GM21367 (cell line): ENCODE results near the gene PHOX2A.

Source experiments
- ATAC-seq: cut with Tn5 transposase; IDR thresholded peaks from one replicate; pipeline ENCODE4 v1.9.1; 2021; ENCODE audit not compliant: unreplicated experiment

PHOX2A gene

DNA sequence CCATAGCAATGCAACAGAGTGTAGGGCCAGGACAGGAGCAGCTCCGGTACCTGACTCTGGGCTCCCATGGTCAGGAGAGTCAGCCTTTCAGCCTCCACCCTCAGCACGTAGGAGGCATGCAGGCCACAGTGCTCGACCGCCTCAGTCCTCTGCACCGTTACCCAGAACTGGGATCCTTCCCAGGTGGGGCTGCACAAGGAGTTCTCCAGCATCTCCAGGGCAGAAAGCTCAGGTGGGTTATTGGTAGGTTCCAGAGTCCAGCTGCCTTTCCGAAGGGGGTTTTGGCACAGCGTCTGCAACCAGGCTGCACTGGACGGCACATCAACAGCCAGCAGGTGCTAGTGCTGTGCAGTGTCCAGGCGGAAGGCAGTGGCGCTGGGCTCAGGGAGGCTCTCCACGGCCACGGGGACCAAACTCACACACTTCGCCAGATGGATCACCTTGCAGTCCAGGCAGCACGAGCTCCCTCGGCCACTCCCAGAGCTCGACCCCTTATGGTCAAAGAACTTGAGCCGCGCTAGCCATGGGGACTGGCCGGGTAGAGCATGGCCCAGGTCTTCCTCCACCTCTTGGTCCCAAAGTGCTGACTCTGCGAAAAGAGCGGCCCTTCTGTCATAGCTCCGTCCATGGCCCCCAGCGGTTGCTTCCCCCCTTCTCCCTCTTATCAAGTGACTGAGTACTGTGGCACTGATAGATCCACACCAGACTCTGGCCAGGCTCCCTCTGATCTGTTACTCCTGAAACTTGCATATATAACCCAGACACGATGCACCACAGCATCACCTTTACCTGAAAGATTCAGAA, 6.9 kb upstream of the PHOX2A start:
- no peak for ATAC-seq

DNA sequence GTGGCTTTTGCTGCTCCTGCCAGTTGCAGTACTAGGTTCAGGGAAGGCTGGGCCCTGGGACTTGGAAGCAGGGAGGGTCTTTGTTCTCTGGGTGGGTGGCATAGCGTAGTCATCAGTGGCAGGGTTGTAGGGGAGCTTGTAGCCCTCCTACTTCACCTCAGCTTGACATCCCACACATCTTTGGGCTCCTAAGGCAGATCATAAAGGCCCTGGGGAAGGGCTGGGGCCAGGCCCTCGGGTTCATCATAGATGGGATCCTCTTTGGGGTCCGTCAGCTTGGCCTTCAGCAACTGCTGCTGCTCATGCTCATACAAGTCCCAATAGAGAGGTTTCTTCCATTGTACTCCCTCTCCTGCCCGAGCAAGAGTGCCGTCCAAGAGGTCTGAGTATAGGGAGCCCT, 6.0 kb upstream of the PHOX2A start:
- ATAC-seq, result no peak

DNA sequence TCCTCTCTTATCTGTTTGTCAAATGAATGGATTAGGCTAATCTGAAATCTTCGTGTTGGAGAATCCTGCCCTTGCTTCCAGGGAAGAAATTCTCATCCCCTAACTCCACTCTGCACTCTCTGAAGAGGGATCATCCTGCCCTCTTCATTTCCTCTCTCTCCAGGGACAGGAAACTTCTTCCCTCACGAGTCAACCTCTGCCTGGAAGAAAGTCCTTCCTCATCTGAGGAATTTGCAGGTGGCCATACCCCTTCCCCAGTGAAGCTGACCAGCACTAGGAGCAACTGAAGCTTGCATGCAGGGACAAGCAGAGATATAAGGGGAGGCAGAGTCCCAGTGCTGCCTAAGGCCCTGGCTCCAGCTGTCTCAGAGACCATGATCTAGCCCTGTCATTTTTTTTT, 3.6 kb upstream of the PHOX2A start:
- no peak for ATAC-seq

DNA sequence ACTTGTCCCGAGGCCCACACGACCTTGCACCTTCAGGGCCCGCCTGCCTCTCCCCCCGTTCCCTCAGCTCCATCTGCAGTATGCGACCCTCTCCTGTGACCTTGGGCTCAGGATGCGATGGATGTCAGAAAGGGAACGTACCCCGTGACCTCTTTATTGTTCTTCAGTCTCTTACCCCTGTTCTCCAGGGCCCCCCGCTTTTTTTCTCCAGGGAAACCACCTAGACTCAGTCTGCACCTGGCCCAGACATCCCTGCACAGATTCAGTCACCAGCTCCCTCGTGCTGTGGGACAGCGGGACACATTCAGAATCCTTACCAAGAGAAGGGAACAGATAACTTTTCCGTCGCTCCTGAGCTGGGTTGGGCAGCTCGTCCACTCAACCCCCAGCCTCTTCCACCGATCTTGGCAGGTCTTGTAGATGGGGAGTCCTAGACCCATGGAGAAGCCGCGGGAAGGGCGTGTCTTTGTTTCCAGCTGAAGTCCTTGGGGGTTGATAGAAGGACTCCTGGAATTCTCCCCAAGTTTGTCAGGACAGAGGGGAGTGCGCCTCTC, 1.4 kb upstream of the PHOX2A start:
- no peak for ATAC-seq

DNA sequence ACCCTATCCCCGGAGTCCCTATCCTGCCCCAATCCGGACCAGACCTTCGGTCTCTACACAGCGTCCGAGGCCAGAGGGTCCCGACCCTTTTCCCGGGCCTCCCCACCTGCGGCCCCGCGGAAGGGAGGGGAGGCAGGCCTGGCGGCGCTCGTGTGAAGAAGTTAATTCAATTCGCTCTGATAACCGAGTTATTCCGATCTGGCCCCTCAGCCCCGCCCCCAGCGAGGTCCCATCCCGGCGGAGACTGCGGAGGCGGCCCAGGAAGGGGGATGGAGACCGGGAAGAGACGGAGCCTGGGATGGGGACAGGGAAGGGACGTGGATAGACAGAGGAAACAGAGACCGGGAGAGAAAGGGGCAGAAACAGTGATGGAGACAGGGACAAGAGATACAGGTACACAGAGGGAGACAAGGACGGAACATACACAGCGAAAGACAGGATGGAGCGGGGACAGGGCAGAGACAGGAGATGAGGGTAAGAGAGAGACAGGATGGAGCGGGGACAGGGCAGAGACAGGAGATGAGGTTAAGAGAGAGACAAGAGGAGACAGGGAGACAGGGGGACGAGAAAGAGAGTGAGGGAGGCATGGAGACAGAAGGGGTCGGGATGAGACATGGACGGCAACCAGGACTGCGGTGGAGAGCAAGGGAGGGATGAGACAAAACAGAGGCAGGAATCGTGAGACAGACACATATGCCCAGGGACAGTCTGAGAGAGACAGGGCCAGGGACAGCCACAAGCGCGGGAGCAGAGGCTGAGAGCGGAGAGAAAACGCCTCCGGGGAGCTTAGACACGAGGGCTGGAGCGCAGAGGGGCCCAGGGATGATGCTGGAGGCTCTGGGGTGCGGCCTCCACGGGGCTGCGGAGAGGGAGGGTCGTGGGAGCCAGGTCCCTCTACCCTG, 636 bp upstream of the PHOX2A start:
- no peak for ATAC-seq

DNA sequence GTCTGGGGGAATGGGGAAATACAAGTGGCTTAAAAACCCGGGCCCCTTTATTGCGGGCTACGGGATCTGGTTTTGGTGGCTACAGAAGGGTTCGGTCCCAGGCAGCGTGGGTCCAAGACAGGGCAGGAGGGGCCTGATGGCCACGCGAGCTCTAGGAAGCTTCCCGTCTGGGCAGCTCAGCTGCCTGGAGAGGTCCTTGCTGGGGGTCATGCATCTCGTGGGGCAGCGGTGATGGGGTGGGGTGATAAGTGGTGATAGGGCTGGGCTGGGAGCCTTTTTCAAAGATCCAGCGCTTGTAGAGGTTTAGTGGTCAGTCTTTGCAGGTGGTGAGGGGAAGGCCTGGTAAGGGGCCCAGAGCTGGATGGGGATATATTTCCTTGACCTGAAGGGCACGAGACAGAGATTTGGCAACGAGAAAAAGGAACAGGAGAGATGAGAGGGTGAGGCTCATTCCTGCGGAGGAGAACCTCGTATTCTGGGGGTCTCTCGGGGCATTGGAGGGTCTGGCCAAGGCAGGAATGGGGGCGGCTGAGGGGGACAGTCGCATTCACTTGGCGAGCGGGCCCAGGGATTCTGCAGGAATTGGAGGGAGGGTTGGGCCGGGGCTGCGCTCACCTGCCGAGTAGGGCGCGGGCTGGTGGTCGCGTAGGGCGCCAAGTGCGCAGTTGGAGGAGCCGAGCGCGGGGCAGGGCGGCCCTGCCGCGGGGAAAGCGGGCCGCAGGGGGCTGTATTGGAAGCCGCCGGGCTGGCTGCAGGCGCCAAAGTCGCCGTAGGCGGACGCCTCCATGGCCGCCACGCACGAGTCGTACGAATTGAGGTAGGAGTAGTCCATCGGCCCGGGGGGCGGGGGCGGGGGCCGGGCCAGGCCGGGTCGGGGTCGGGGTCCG, 560 bp downstream of the PHOX2A start:
- ATAC-seq, result no peak

DNA sequence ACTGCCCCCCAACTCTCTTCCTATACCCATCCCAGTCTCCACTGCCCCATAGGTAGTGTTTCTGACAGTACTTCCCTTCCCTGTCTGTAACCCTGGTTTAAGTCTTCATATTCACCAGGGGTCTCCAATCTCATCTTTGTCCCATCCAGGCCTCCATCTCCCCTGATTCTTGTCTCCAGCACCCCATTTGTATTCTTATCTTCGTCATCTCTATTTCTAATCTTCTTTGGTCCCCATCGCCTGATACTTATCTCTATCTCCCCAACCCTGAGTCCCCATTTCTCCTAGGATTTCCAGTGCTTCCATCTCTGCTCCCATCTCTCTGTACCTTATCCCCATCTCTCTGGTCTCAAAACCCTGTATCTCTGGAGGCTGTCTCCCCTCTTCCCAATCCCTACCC, 1.8 kb downstream of the PHOX2A start:
- ATAC-seq, result no peak

DNA sequence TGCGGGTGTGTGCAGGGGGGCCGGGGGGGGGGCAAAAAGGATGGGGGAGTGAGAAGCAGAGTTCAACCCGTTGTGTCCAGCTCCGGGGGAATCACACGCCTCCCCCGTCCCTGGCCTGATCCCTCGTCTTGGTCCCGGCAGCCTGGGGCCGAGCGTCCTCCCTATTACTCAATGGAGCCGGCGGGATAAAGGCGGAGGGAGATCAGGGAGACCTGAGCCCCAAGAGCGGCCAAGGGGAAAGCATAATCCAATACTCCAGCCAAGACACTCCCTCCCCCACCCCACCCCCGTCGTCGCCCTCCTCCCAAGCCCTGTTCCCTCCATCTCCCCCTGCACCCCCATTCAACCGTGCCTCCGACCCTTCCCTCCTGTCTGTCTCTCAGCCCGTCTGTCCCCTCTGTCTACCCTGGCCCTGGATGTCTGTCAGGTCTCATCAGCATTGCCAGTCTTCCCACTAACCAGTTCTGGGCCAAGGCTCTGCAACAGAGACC, 2.6 kb downstream of the PHOX2A start:
- no peak for ATAC-seq

DNA sequence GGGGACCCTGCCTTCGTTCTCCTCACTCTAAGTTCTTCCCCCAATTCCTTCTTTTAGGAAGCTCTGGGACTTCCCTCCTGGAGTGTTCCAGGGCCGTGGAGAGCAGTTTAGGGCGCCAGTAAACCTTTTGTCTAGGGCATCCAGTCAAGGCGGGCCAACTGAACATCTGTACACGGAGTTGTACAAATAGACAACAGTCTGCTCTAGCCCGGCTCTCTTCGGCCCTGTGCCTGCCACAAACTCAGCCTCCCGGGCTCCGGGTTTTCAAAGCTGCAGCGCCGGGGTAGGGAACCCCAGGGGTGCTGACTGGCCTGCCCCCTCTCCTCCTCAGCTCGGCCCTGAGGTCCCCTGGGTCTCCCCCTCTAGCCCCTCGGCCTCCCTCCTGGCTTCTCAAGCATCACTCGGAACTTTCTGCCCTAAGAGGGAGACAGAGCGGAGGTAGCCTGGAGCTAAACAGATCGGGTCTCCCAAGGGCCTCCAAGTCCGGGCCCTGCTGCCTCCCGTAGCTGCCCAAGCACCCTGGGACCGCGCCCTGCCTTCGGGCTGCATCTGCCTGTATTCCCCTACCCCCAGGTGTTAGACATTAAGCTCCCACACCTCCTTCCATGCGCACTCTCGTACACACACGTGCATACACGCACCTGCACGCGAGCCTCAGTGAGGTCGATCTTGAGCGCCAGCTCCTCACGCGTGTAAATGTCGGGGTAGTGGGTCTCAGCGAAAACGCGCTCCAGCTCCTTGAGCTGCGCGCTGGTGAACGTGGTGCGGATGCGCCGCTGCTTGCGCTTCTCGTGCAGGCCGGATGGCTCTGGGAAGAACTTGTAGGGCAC, 3.3 kb downstream of the PHOX2A start:
- no peak for ATAC-seq

DNA sequence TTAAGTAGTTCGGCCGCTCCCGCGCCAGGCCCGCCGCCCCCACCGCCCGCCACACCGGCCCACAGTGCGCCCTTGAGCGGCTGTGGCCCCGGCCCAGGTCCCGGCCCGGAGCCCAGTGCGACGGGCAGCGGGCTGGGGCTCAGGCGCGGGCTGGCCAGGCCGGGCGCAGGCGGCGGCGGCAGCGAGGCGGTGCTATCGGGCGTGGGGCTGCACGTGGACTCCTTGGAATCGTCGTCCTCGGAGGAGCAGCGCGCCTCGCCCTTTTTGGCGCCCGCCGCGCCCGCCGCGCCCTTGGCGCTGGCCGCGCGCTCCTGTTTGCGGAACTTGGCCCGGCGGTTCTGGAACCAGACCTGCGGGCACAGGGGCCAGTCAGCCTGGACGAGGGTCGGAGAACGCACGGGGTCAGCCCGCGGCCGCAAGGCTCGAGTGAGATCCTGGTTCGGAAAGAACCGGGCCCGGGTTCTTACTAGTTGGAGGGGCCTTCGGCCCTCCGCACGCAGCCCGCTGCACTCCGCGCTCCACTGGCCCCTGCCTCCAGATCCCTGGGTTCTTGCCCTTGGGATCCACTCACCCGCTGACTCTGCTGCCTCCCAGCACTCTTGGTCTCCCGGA, 4.0 kb downstream of the PHOX2A start:
- no peak for ATAC-seq

DNA sequence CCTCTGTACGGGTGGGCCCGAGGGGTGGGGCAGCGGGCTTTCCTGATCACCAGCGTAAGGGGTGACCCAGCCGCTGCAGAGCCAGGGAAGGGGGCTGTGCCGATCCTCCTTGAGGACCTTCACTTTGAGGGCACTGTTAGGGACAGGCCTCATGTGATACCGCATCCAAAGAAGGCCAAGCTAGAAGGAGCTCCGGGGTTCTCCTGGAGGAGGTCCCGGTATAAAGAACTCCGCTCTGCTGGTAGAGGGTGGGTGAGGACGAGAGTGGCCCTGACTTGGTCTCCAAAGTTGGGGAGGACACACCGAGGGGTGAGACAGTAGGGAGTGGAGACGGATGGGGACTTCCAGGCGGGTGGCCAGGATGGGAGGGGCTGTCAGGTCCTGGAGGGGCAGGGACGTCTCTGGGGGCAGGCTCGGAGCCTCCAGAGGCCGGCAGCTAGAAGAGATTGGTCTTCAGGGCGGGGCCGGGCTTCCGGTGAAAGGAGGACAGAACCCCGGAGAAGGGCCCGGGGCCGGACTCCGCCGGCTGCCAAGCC, 4.6 kb downstream of the PHOX2A start:
- ATAC-seq, result no peak

DNA sequence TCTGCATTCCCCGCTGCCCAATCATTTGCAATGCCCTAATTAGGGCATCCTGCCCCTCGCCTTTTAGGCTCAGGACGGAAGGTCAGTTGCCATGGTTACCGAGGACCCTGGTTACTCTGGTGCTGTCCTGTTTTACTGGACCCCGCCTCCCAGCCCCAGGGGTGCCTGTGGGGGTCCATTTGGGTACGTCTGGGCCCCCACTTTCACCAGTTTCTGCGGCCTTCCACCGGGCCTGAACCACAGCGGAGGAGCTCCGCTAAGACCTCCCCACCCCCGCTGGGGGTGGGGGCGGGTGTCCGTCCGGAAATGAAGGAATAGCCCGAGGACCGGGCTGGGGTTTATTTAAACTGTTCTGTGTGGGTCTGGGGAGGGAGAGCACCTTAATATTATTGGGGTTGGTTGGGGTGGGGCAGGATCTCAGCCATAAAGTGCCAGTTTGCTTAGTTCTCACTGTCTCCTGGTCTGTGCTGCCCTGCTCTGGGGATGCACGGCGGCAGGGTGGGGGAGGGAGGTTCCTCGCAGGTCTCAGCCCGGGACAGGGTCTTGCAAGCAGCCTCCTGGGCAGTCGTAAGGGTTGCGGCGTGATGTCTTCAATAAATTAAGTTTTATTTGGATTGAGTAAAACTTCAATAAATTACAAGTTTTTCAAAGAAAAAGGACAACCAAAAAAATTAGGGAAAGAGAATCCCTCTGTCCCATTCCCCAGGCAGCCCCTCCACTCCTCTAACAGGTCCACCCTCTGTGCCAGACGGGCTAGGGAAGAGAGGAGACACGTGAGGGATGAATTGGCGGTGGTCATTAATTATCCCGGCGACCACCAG, 5.3 kb downstream of the PHOX2A start:
- no peak for ATAC-seq

DNA sequence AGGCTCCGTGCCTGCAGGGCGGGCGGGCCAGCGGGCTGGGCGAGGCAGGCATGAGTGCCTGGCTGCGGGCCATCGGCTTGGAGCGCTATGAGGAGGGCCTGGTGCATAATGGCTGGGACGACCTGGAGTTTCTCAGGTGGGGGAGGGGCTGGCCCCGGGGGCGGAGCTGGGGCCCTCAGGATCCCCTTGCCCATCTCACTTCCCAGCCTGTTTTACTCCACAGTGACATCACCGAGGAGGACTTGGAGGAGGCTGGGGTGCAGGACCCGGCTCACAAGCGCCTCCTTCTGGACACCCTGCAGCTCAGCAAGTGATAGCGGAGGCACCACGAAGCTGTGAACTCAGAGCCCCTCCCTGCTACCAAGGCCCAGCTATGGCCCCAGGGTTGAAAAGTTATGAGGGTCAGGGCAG, 5.9 kb downstream of the PHOX2A start:
- ATAC-seq, result no peak

DNA sequence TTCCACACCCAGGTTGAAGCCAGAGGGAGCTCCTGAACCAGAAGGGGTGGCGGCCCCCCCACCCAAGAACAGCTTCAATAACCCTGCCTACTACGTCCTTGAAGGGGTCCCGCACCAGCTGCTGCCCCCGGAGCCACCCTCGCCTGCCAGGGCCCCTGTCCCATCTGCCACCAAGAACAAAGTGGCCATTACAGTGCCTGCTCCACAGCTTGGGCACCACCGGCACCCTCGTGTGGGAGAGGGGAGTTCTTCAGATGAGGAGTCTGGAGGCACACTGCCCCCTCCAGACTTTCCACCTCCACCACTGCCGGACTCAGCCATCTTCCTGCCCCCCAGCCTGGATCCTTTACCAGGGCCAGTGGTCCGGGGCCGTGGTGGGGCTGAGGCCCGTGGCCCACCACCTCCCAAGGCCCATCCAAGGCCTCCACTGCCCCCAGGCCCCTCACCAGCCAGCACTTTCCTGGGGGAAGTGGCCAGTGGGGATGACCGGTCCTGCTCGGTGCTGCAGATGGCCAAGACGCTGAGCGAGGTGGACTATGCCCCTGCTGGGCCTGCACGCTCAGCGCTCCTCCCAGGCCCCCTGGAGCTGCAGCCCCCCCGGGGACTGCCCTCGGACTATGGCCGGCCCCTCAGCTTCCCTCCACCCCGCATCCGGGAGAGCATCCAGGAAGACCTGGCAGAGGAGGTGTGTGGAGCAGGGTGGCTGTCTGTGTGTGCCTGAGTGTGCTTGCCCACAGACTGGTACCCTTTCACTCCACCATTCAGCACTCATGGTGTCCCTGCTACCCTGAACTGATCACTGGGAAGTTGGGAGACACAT, 6.7 kb downstream of the PHOX2A start:
- ATAC-seq, result no peak

DNA sequence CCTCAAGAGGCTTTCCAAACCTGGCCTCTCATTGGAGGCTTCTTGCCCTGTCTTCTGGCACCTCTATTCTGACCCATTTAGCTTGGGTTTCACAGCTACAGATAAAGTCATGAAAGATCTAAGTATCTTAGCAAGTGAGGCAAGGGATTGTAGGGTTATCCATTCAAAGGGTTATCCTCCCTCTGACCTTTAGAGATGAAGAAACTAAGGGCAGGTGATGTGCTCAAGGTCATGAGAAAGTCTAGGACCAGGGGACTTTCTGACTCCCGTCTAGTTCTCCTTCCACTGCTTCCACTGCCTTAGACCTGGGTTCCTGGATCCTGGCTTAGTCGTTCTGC, 7.2 kb downstream of the PHOX2A start:
- ATAC-seq, result no peak

DNA sequence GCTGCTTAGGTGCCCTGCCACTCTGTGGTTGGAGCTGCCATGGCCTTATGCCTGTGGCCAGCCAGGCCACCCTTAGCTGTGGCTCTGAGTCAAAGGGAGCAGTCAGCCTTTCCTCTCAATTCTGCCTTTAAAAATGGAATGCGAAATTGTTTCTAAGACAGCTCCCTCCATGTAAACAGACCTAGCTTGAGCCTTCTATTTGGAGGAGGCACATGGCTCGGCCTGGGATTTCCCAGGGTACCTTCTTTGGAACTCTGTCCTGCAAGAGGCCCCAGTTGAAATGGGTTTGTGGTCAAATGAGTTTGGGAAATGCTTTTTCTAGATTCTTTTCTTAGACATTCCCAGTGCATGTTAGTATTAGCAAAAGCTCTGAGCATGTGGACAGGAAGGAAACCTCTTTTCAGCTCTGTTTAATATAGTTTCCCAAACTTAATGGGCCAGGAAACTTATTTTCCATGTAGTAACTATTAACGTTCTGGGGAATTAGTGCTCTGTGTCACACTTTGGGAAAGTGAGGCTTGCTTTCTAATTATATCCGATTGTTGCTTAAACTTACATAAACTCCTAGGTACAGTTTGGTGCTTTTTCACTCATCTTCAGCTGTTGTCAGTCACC, 7.8 kb downstream of the PHOX2A start:
- no peak for ATAC-seq

DNA sequence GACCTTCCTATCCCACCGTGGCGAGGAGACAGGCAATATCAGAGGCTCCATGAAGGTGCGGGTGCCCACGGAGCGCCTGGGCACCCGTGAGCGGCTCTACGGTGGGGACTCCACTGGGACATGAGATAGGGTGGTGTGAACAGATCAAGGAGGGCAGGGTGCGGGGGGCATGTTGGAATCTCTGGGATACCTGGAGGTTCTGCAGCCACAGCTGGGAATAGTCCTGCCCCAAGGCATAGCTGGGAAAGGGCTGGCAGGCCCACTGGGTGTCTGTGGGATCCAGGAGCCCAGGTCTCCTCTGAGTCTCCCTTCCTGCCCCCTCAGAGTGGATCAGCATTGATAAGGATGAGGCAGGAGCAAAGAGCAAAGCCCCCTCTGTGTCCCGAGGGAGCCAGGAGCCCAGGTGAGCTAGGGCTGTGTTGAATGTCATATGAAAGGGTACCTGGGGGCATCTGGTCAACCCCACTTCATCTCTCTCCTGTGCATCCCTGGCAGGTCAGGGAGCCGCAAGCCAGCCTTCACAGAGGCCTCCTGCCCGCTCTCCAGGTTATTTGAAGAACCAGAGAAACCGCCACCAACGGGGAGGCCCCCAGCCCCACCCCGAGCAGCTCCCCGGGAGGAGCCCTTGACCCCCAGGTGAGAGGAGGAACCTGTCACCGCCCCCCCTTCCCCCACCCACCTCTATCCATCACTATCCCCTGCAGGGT, 8.5 kb downstream of the PHOX2A start:
- ATAC-seq, result no peak
